Measurements from ENCODE around the gene SCN5A.

The SCN5A gene

GRCh38 chr3:38500688-38501417 lies 148.6 kb downstream of the SCN5A start:
- DNase-seq (ENCODE audit: low spot score) = no peak

Small RNA genes within 50 kb of the gene (small RNA-seq; reads per million reads assigned to genes)
- gene RF00019 = 0 reads per million in 2 experiments

Data from SK-N-DZ (cell line).